GM23338 (cell line): ENCODE data around the gene ADGRL3. TPM values are rescaled to one million over a fixed set of nuclear protein-coding genes. Genes with fewer than 3 reads are reported as not detected.

ENCODE experiments used
- CTCF ChIP-seq, 2 experiments: fragments of 200-600 bp in 1 of 2; sonication (generic) in 1 of 2; conservative IDR thresholded peaks; 2 replicates each; pipeline versions ENCODE4 v1.5.1 to v1.6.1; 2016 to 2017; ENCODE audit warnings: antibody characterized with exemption in 2 of 2, low read depth in 2 of 2, mild to moderate bottlenecking in 2 of 2, moderate library complexity in 1 of 2
- ETS1 ChIP-seq: IDR thresholded peaks from 2 replicates; pipeline ENCODE4 v1.6.1; 2016; ENCODE audit warnings: antibody characterized with exemption
- EZH2phosphoT487 ChIP-seq: fragments of 200-600 bp; sonication (generic); IDR thresholded peaks from one replicate; pipeline ENCODE4 v1.8.1; 2018; ENCODE audit warnings: antibody characterized with exemption; ENCODE audit not compliant: unreplicated experiment
- JUNB ChIP-seq: IDR thresholded peaks from one replicate; pipeline ENCODE4 v1.6.1; 2016; ENCODE audit warnings: antibody characterized with exemption; ENCODE audit not compliant: unreplicated experiment
- NANOG ChIP-seq: IDR thresholded peaks from 2 replicates; pipeline ENCODE4 v1.6.1; 2016; ENCODE audit warnings: antibody characterized with exemption, borderline replicate concordance
- POLR2AphosphoS5 ChIP-seq: IDR thresholded peaks from 2 replicates; pipeline ENCODE4 v1.6.1; 2016; ENCODE audit warnings: antibody characterized with exemption, low read depth
- STAT1 ChIP-seq: IDR thresholded peaks from one replicate; pipeline ENCODE4 v1.6.1; 2016; ENCODE audit warnings: antibody characterized with exemption; ENCODE audit not compliant: unreplicated experiment
- ZNF114 ChIP-seq: fragments of 250-450 bp; sonication (Bioruptor Pico); IDR thresholded peaks from 2 replicates; pipeline ENCODE4 v1.5.0; 2020; ENCODE audit warnings: mild to moderate bottlenecking, moderate library complexity
- ZNF331 ChIP-seq: fragments of 250-450 bp; sonication (Bioruptor Pico); IDR thresholded peaks from 2 replicates; pipeline ENCODE4 v1.5.0; 2020; ENCODE audit warnings: low read depth, mild to moderate bottlenecking, moderate library complexity
- ZNF462 ChIP-seq: fragments of 250-450 bp; sonication (Bioruptor Pico); IDR thresholded peaks from 2 replicates; pipeline ENCODE4 v1.5.0; 2020; ENCODE audit warnings: mild to moderate bottlenecking, moderate library complexity
- polyA plus RNA-seq: library from polyadenylated mRNA; unstranded; fragments of >200 nt; fragmentation: Nextera tagmentation; extraction: Ambion mirVana; gene quantifications from 2 replicates; pipeline ENCODE4 v1.2.1, GENCODE V29; 2016
- total RNA-seq: library from RNA; depleted of rRNA; stranded (reverse); fragments of >200 nt; shearing (Covaris generic); gene quantifications from 2 replicates; pipeline ENCODE4 v1.2.3, GENCODE V29; 2014

The ADGRL3 gene
- total and polyA plus RNA-seq, 2 experiments from 2014 or later, result 9.7 to 16.5 TPM

- TF ChIP-seq ZNF462 (CRISPR knock-in tag) (no peak), POLR2AphosphoS5 (no peak), ETS1 (no peak), ZNF331 (no peak), JUNB (no peak), STAT1 (no peak), CTCF (conservative IDR thresholded peaks at IDR 0.05; ENCODE audit: low read depth in 2 of 2) (no peak), EZH2phosphoT487 (no peak), ZNF114 (CRISPR knock-in tag) (no peak), NANOG (no peak)
Measured at GRCh38 chr4:61342061-61342460, 141.9 kb downstream of the ADGRL3 start (continued).
